ENCODE data around the gene DSCAM. TPM values are rescaled to one million over a fixed set of nuclear protein-coding genes. Genes with fewer than 3 reads are reported as not detected.

Gene DSCAM
- total RNA-seq, 4 donors from 2014 or later = under 0.01 to 0.44 TPM; not detected in 2

GRCh38 chr21:39971956-39972355 lies 875.0 kb downstream of the DSCAM start:
- H3K27ac ChIP-seq = no peak overlapping the region
- 14 to 15% methylated on average over 2 of the region's 2 CpGs for WGBS, 2 donors
- no peaks in the 10 kb centered on the region for H3K36me3 ChIP-seq
- H3K4me1 ChIP-seq = no peaks in the 10 kb centered on the region
- no peaks in the 10 kb centered on the region for H3K27me3 ChIP-seq
- no peak for DNase-seq (ENCODE audit: low spot score in 2 of 2)
- peaks cover 0 to 7% (median 0%) of the 10 kb centered on the region in 4 donors for H3K9me3 ChIP-seq
- TF ChIP-seq CTCF (IDR thresholded peaks at IDR 0.05) = no peak
- TF ChIP-seq POLR2A (IDR thresholded peaks at IDR 0.05) = no peak
- TF ChIP-seq EP300 (IDR thresholded peaks at IDR 0.05) = no peak
- no peak overlapping the region for H3K4me3 ChIP-seq

GRCh38 chr21:39969691-39970364 lies 877.1 kb downstream of the DSCAM start:
- Histone ChIP-seq H3K27ac (no peak overlapping the region), H3K4me1 (no peaks in the 10 kb centered on the region), H3K4me3 (no peak overlapping the region), H3K9me3 (peaks cover 0 to 7% (median 0%) of the 10 kb centered on the region in 4 donors), H3K27me3 (no peaks in the 10 kb centered on the region), H3K36me3 (no peaks in the 10 kb centered on the region)
- no peak for DNase-seq (ENCODE audit: low spot score in 2 of 2)
- TF ChIP-seq EP300 (IDR thresholded peaks at IDR 0.05) (no peak), POLR2A (IDR thresholded peaks at IDR 0.05) (no peak), CTCF (IDR thresholded peaks at IDR 0.05) (no peak)
- WGBS, 2 donors = 88 to 91% methylated on average over 8 of the region's 8 CpGs

GRCh38 chr21:39968010-39968409 lies 878.9 kb downstream of the DSCAM start:
- Histone ChIP-seq H3K27ac (no peak overlapping the region), H3K27me3 (no peaks in the 10 kb centered on the region), H3K4me1 (no peaks in the 10 kb centered on the region), H3K36me3 (no peaks in the 10 kb centered on the region), H3K4me3 (no peak overlapping the region), H3K9me3 (peaks cover 0 to 7% (median 0%) of the 10 kb centered on the region in 4 donors)
- no peak for TF ChIP-seq EP300 (IDR thresholded peaks at IDR 0.05)
- no peak for TF ChIP-seq CTCF (IDR thresholded peaks at IDR 0.05)
- TF ChIP-seq POLR2A (IDR thresholded peaks at IDR 0.05) = no peak
- DNase-seq (ENCODE audit: low spot score in 2 of 2) = no peak
- WGBS, 2 donors = 91 to 96% methylated on average over 2 of the region's 2 CpGs

GRCh38 chr21:39966786-39967185 lies 880.2 kb downstream of the DSCAM start:
- Histone ChIP-seq H3K9me3 (peaks cover 0 to 7% (median 0%) of the 10 kb centered on the region in 4 donors), H3K27ac (no peak overlapping the region), H3K27me3 (no peaks in the 10 kb centered on the region), H3K36me3 (no peaks in the 10 kb centered on the region), H3K4me3 (no peak overlapping the region), H3K4me1 (no peaks in the 10 kb centered on the region)
- WGBS, 2 donors = 89 to 92% methylated on average over 3 of the region's 3 CpGs
- no peak for TF ChIP-seq POLR2A (IDR thresholded peaks at IDR 0.05)
- TF ChIP-seq EP300 (IDR thresholded peaks at IDR 0.05) = no peak
- TF ChIP-seq CTCF (IDR thresholded peaks at IDR 0.05) = no peak
- DNase-seq (ENCODE audit: low spot score in 2 of 2) = no peak

GRCh38 chr21:39965026-39965425 lies 881.9 kb downstream of the DSCAM start:
- TF ChIP-seq EP300 (IDR thresholded peaks at IDR 0.05) (no peak), POLR2A (IDR thresholded peaks at IDR 0.05) (no peak), CTCF (IDR thresholded peaks at IDR 0.05) (no peak)
- 53 to 71% methylated on average over 1 of the region's 1 CpG for WGBS, 2 donors
- H3K27ac ChIP-seq = no peak overlapping the region

More at GRCh38 chr21:39965026-39965425, 881.9 kb downstream of the DSCAM start:
- no peak overlapping the region for H3K4me3 ChIP-seq
- DNase-seq (ENCODE audit: low spot score in 2 of 2) = no peak
- H3K9me3 ChIP-seq = peaks cover 0 to 9% (median 0%) of the 10 kb centered on the region in 4 donors
- no peaks in the 10 kb centered on the region for H3K4me1 ChIP-seq
- H3K36me3 ChIP-seq = no peaks in the 10 kb centered on the region
- no peaks in the 10 kb centered on the region for H3K27me3 ChIP-seq
